IMR-90 (cell line): ENCODE measurements around the gene ADAMTS13. TPM values are rescaled to one million over a fixed set of nuclear protein-coding genes. Genes with fewer than 3 reads are reported as not detected.

Experiments
- ATAC-seq: fragments of 200-7000 bp; cut with Tn5 transposase; 2 replicates; pipeline ENCODE4 v1.9.1; 2020; ENCODE audit warnings: low read depth, mild to moderate bottlenecking, moderate library complexity
- BruUV-seq: library from RNA; stranded (reverse); fragments of 400-500 nt; replicated peaks from 2 replicates; lab custom pipeline; 2021; lab: Mats Ljungman, UMichigan
- CTCF ChIA-PET: fragments of 300-600 bp; formaldehyde crosslinking; extraction: SDS; loops from one replicate; lab custom pipeline; 2021; ENCODE audit warnings: antibody characterized with exemption; lab: Yijun Ruan, JAX
- POLR2A ChIA-PET: fragments of 300-600 bp; sonication (Branson Sonifier 250); formaldehyde crosslinking; loops from one replicate; lab custom pipeline; 2022; ENCODE audit warnings: antibody characterized with exemption; ENCODE audit not compliant: unreplicated experiment; lab: Charles Lee
- DNase-seq: peaks from one replicate; pipeline ENCODE4 v3.0.0; 2013
- H2AFZ ChIP-seq: replicated peaks from 2 replicates; pipeline ENCODE3; 2013; ENCODE audit warnings: low read length, mild to moderate bottlenecking; ENCODE audit not compliant: poor library complexity
- H2AK5ac ChIP-seq: 2 replicates; pipeline ENCODE4 v1.6.1; 2013; ENCODE audit warnings: low read depth, low read length, inconsistent platforms
- H2AK9ac ChIP-seq: replicated peaks from 2 replicates; pipeline ENCODE3; 2013; ENCODE audit warnings: mild to moderate bottlenecking, low read depth, low read length, moderate library complexity; ENCODE audit not compliant: poor library complexity
- H2BK120ac ChIP-seq: 2 replicates; pipeline ENCODE4 v1.6.1; 2013; ENCODE audit warnings: low read depth, low read length, inconsistent platforms
- H2BK15ac ChIP-seq: 3 replicates; pipeline ENCODE4 v1.6.1; 2013; ENCODE audit warnings: low read depth, low read length, inconsistent platforms
- H2BK20ac ChIP-seq: 2 replicates; pipeline ENCODE4 v1.6.1; 2013; ENCODE audit warnings: low read depth, mild to moderate bottlenecking, inconsistent platforms, low read length, moderate library complexity
- H2BK5ac ChIP-seq: 2 replicates; pipeline ENCODE4 v1.6.1; 2013; ENCODE audit warnings: mild to moderate bottlenecking, low read depth, low read length, inconsistent platforms; ENCODE audit not compliant: poor library complexity, severe bottlenecking
- H3K14ac ChIP-seq: replicated peaks from 2 replicates; pipeline ENCODE4 v1.6.1; 2013; ENCODE audit warnings: low read depth, low read length, inconsistent platforms
- H3K18ac ChIP-seq: 2 replicates; pipeline ENCODE4 v1.6.1; 2013; ENCODE audit warnings: low read depth, low read length, control low read depth
- H3K23ac ChIP-seq: 2 replicates; pipeline ENCODE4 v1.6.1; 2013; ENCODE audit warnings: low read depth, low read length, inconsistent platforms
- H3K27ac ChIP-seq: 2 replicates; pipeline ENCODE4 v1.5.1; 2013; ENCODE audit warnings: mild to moderate bottlenecking, control low read depth, low read length; ENCODE audit not compliant: insufficient read depth
- H3K27me3 ChIP-seq: 2 replicates; pipeline ENCODE4 v1.6.1; 2013; ENCODE audit warnings: low read length; ENCODE audit not compliant: control insufficient read depth, insufficient read depth
- H3K36me3 ChIP-seq: 2 replicates; pipeline ENCODE4 v1.6.1; 2013; ENCODE audit warnings: low read length, mixed read lengths; ENCODE audit not compliant: control insufficient read depth, insufficient read depth
- H3K4ac ChIP-seq: 2 replicates; pipeline ENCODE4 v1.6.1; 2013; ENCODE audit warnings: low read depth, low read length, inconsistent platforms
- H3K4me1 ChIP-seq: 2 replicates; pipeline ENCODE4 v1.6.1; 2013; ENCODE audit warnings: low read length, mixed read lengths; ENCODE audit not compliant: control insufficient read depth, insufficient read depth
- H3K4me2 ChIP-seq: 2 replicates; pipeline ENCODE4 v1.6.1; 2013; ENCODE audit warnings: low read depth, mild to moderate bottlenecking, control low read depth, low read length, moderate library complexity
- H3K4me3 ChIP-seq: 2 replicates; pipeline ENCODE4 v1.5.1; 2013; ENCODE audit warnings: low read depth, mild to moderate bottlenecking, control low read depth, low read length, moderate library complexity; ENCODE audit not compliant: insufficient read depth
- H3K56ac ChIP-seq: 2 replicates; pipeline ENCODE4 v1.6.1; 2013; ENCODE audit warnings: low read length, inconsistent platforms; ENCODE audit not compliant: insufficient read depth; ENCODE audit errors: extremely low read depth
- H3K79me1 ChIP-seq, 2 experiments: 2 replicates each; pipeline ENCODE4 v1.6.1; 2013; ENCODE audit warnings: low read length in 2 of 2, inconsistent platforms in 1 of 2, low read depth in 1 of 2
- H3K9ac ChIP-seq: 2 replicates; pipeline ENCODE4 v1.6.1; 2013; ENCODE audit warnings: low read depth, low read length, control low read depth
- H3K9me1 ChIP-seq: 2 replicates; pipeline ENCODE4 v1.6.1; 2013; ENCODE audit warnings: low read length, inconsistent platforms; ENCODE audit not compliant: insufficient read depth
- H3K9me3 ChIP-seq: 2 replicates; pipeline ENCODE4 v1.6.1; 2013; ENCODE audit warnings: low read length; ENCODE audit not compliant: control insufficient read depth, insufficient read depth
- H4K20me1 ChIP-seq: 2 replicates; pipeline ENCODE4 v1.6.1; 2013; ENCODE audit warnings: low read length, inconsistent platforms; ENCODE audit not compliant: insufficient read depth
- H4K5ac ChIP-seq: 2 replicates; pipeline ENCODE4 v1.6.1; 2013; ENCODE audit warnings: mild to moderate bottlenecking, low read depth, low read length, control low read depth
- H4K8ac ChIP-seq, 2 experiments: 2 replicates each; pipeline ENCODE4 v1.6.1; 2013; ENCODE audit warnings: low read depth in 2 of 2, low read length in 2 of 2, control low read depth in 1 of 2, inconsistent platforms in 1 of 2
- H4K91ac ChIP-seq: 2 replicates; pipeline ENCODE4 v1.6.1; 2013; ENCODE audit warnings: low read depth, low read length, inconsistent platforms; ENCODE audit not compliant: insufficient read depth
- BHLHE40 ChIP-seq: fragments of 150-350 bp; IDR thresholded peaks from 2 replicates; pipeline ENCODE4 v1.6.1; 2016; ENCODE audit warnings: mild to moderate bottlenecking, low read depth, low read length
- CEBPB ChIP-seq: IDR thresholded peaks from 2 replicates; pipeline ENCODE4 v1.6.1; 2012; ENCODE audit warnings: low read depth, low read length, improper control_type of control experiment
- FOS ChIP-seq: fragments of 150-350 bp; IDR thresholded peaks from 2 replicates; pipeline ENCODE4 v1.6.1; 2016; ENCODE audit warnings: low read depth, low read length
- MAFK ChIP-seq: IDR thresholded peaks from 2 replicates; pipeline ENCODE4 v1.6.1; 2012; ENCODE audit warnings: low read depth, low read length, improper control_type of control experiment
- MAZ ChIP-seq: IDR thresholded peaks from 2 replicates; pipeline ENCODE4 v1.6.1; 2012; ENCODE audit warnings: low read depth, mild to moderate bottlenecking, low read length, improper control_type of control experiment, moderate library complexity, borderline replicate concordance
- MXI1 ChIP-seq: IDR thresholded peaks from 2 replicates; pipeline ENCODE4 v1.6.1; 2012; ENCODE audit warnings: low read depth, mild to moderate bottlenecking, low read length, moderate library complexity, borderline replicate concordance
- NFE2L2 ChIP-seq: fragments of 150-350 bp; IDR thresholded peaks from 2 replicates; pipeline ENCODE4 v1.6.1; 2016; ENCODE audit warnings: low read depth, mild to moderate bottlenecking, low read length
- POLR2A ChIP-seq: IDR thresholded peaks from 2 replicates; pipeline ENCODE4 v1.6.1; 2012; ENCODE audit warnings: mild to moderate bottlenecking, low read depth, low read length
- RAD21 ChIP-seq: IDR thresholded peaks from 2 replicates; pipeline ENCODE4 v1.6.1; 2012; ENCODE audit warnings: low read length, improper control_type of control experiment
- RCOR1 ChIP-seq: IDR thresholded peaks from 2 replicates; pipeline ENCODE4 v1.6.1; 2012; ENCODE audit warnings: mild to moderate bottlenecking, low read length, improper control_type of control experiment; ENCODE audit not compliant: insufficient replicate concordance
- RFX5 ChIP-seq: IDR thresholded peaks from 2 replicates; pipeline ENCODE4 v1.8.0; 2012; ENCODE audit warnings: low read depth, mild to moderate bottlenecking, low read length, moderate library complexity
- WGBS, 2 experiments: methylation state at CpG; one replicate each; pipeline versions ENCODE4 v1.1.5 to v1.1.7; 2013; ENCODE audit warnings: missing lambda C conversion rate in 2 of 2; ENCODE audit not compliant: insufficient read length in 1 of 2; ENCODE audit errors: extremely low coverage in 2 of 2; 5-methylcytosine and 5-hydroxymethylcytosine counted together
- dilution Hi-C: fragments of 300-500 bp; cut with HindIII; formaldehyde crosslinking; loops from one replicate; pipeline ENCODE4 v1.14.3; 2018; ENCODE audit warnings: low sequenced_read_pairs; ENCODE audit not compliant: unreplicated experiment
- in situ Hi-C: fragments of 300-500 bp; cut with MboI; formaldehyde crosslinking; loops from 3 replicates; pipeline ENCODE4 v1.14.3; 2019; ENCODE audit warnings: low sequenced_read_pairs, inconsistent platforms, mixed read lengths
- intact Hi-C: fragments of 100-400 bp; cut with micrococcal nuclease; formaldehyde crosslinking; loops from 2 replicates; pipeline ENCODE4 v1.10.0; 2022
- polyA plus RNA-seq, 3 experiments: library from polyadenylated mRNA; depleted of rRNA; stranded (reverse); fragments of >200 nt; gene quantifications; 2 replicates each; pipeline ENCODE4 v1.2.3, GENCODE V29; 2012; ENCODE audit warnings: low replicate concordance in 1 of 3
- total RNA-seq: library from RNA; depleted of rRNA; stranded (reverse); fragments of >200 nt; gene quantifications from 2 replicates; pipeline ENCODE4 v1.2.3, GENCODE V29; 2012
- TF ChIP-seq, protein P1 (sequence below): fragments of 150-350 bp; IDR thresholded peaks from 2 replicates; pipeline ENCODE4 v1.6.1; 2016; ENCODE audit warnings: low read depth, mild to moderate bottlenecking, low read length, moderate library complexity, borderline replicate concordance
- TF ChIP-seq, protein P2 (sequence below): fragments of 150-350 bp; IDR thresholded peaks from 2 replicates; pipeline ENCODE4 v1.6.1; 2017; ENCODE audit warnings: mild to moderate bottlenecking, antibody characterized with exemption, low read length, low read depth
- TF ChIP-seq, protein P3 (sequence below): conservative IDR thresholded peaks from 2 replicates; pipeline ENCODE4 v1.5.1; 2012; ENCODE audit warnings: mild to moderate bottlenecking, low read depth, low read length, improper control_type of control experiment

The ADAMTS13 gene
- total and polyA plus RNA-seq, 2 of the 4 experiments (the other 2 are of a cell fraction), result 0.18 to 2.8 TPM

DNA sequence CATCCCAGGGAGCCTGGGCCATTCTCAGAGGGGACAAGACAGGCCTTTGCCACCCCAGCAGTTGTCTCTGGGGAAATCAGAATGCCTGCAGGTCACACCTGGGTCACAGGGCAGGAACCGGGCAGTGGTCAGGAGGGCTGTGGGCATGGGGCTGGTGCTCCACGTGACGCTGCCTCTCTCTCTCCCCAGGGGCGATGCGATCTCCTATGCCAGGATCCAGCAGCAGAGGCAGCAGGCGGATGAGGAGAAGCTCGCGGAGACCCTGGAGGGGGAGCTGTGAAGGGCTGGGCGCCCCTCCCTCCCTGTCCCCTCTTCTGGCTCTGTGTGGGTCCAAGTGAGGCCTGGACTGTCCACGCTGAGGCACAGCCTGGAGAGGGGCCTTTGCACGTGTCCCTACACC is 46.2 kb downstream of the ADAMTS13 start:
- H3K4me2 ChIP-seq, result no peak overlapping the region
- no peak overlapping the region for H2AK9ac ChIP-seq
- no peak overlapping the region for H3K4me3 ChIP-seq
- in situ Hi-C loops, result no loop called here
- H3K18ac ChIP-seq, result no peak overlapping the region
- no peak overlapping the region for H3K27ac ChIP-seq
- DNase-seq, result no peak
- no peak overlapping the region for H3K14ac ChIP-seq
- no peak overlapping the region for H2BK20ac ChIP-seq
- no peak overlapping the region for H2BK5ac ChIP-seq
- intact Hi-C loops, result no loop called here
- no peak overlapping the region for H3K9ac ChIP-seq
- no peak overlapping the region for H4K5ac ChIP-seq
- WGBS, 2 experiments, result no CpG with 5 or more reads among the region's 11 CpGs
- H3K9me1 ChIP-seq, result no peaks in the 10 kb centered on the region
- H2AK5ac ChIP-seq, result no peak overlapping the region
- no peaks in the 10 kb centered on the region; a peak in 1 of 4 replicates for H3K79me1 ChIP-seq
- no peak overlapping the region for H3K4ac ChIP-seq
- no peaks in the 10 kb centered on the region for H3K9me3 ChIP-seq
- H4K20me1 ChIP-seq, result no peaks in the 10 kb centered on the region
- no TSS peak for BruUV-seq
- ChIA-PET POLR2A (no interaction called here), CTCF (no interaction called here)
- no peak overlapping the region for H3K56ac ChIP-seq
- H2BK120ac ChIP-seq, result no peak overlapping the region
- H3K23ac ChIP-seq, result no peak overlapping the region
- H3K27me3 ChIP-seq, result no peaks in the 10 kb centered on the region
- TF ChIP-seq, protein P1, sequence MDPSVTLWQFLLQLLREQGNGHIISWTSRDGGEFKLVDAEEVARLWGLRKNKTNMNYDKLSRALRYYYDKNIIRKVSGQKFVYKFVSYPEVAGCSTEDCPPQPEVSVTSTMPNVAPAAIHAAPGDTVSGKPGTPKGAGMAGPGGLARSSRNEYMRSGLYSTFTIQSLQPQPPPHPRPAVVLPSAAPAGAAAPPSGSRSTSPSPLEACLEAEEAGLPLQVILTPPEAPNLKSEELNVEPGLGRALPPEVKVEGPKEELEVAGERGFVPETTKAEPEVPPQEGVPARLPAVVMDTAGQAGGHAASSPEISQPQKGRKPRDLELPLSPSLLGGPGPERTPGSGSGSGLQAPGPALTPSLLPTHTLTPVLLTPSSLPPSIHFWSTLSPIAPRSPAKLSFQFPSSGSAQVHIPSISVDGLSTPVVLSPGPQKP, result no peak
- TF ChIP-seq NFE2L2, result no peak
- TF ChIP-seq FOS, result no peak
- no peak for TF ChIP-seq BHLHE40
- TF ChIP-seq, protein P2, sequence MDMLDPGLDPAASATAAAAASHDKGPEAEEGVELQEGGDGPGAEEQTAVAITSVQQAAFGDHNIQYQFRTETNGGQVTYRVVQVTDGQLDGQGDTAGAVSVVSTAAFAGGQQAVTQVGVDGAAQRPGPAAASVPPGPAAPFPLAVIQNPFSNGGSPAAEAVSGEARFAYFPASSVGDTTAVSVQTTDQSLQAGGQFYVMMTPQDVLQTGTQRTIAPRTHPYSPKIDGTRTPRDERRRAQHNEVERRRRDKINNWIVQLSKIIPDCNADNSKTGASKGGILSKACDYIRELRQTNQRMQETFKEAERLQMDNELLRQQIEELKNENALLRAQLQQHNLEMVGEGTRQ, result no peak
- TF ChIP-seq MAFK, result no peak
- TF ChIP-seq CEBPB, result no peak
- TF ChIP-seq RAD21, result no peak
- no peak for TF ChIP-seq MXI1
- TF ChIP-seq POLR2A, result no peak
- TF ChIP-seq RCOR1, result no peak
- TF ChIP-seq MAZ, result no peak
- no peak for TF ChIP-seq RFX5
- TF ChIP-seq, protein P3, sequence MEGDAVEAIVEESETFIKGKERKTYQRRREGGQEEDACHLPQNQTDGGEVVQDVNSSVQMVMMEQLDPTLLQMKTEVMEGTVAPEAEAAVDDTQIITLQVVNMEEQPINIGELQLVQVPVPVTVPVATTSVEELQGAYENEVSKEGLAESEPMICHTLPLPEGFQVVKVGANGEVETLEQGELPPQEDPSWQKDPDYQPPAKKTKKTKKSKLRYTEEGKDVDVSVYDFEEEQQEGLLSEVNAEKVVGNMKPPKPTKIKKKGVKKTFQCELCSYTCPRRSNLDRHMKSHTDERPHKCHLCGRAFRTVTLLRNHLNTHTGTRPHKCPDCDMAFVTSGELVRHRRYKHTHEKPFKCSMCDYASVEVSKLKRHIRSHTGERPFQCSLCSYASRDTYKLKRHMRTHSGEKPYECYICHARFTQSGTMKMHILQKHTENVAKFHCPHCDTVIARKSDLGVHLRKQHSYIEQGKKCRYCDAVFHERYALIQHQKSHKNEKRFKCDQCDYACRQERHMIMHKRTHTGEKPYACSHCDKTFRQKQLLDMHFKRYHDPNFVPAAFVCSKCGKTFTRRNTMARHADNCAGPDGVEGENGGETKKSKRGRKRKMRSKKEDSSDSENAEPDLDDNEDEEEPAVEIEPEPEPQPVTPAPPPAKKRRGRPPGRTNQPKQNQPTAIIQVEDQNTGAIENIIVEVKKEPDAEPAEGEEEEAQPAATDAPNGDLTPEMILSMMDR, result no peak
- H3K4me1 ChIP-seq, result no peaks in the 10 kb centered on the region
- ATAC-seq, result no peak
- dilution Hi-C loops, result no loop called here
- H4K8ac ChIP-seq, result no peak overlapping the region
- no peak overlapping the region for H2AFZ ChIP-seq
- no peak overlapping the region for H4K91ac ChIP-seq
- peaks cover 9% of the 10 kb centered on the region for H3K36me3 ChIP-seq
- no peak overlapping the region for H2BK15ac ChIP-seq
